HCT116 (cell line): ENCODE measurements around the gene WNT7B. TPM values are rescaled to one million over a fixed set of nuclear protein-coding genes. Genes with fewer than 3 reads are reported as not detected.

ENCODE experiments used
- ATAC-seq: fragments of 200-7000 bp; cut with Tn5 transposase; 2 replicates; pipeline ENCODE4 v1.9.1; 2020; ENCODE audit warnings: mild to moderate bottlenecking, moderate library complexity
- BruUV-seq: library from RNA; stranded (reverse); fragments of 400-500 nt; replicated peaks from 2 replicates; lab custom pipeline; 2021; lab: Mats Ljungman, UMichigan
- CTCF ChIA-PET: fragments of 300-600 bp; sonication (Branson Sonifier 250); formaldehyde crosslinking; loops from one replicate; lab custom pipeline; 2021; ENCODE audit warnings: antibody characterized with exemption; lab: Charles Lee
- POLR2A ChIA-PET: fragments of 300-600, 350-600 bp; sonication (Branson Sonifier 250); formaldehyde crosslinking; loops from one replicate; lab custom pipeline; 2021; ENCODE audit warnings: antibody characterized with exemption; lab: Charles Lee
- RAD21 ChIA-PET, 2 experiments: fragments of 300-600 bp; sonication (Branson Sonifier 250); formaldehyde crosslinking; loops; one replicate each; lab custom pipeline; 2023; ENCODE audit warnings: low total read pairs in 2 of 2; ENCODE audit not compliant: uncharacterized antibody in 2 of 2, unreplicated experiment in 2 of 2, low non-redundant PET in 1 of 2; lab: Charles Lee
- DNase-seq: peaks from one replicate; pipeline ENCODE4 v3.0.0-alpha.2; 2010; ENCODE audit warnings: low read depth, low spot score
- H2AFZ ChIP-seq: fragments of 200-600 bp; shearing (Covaris generic), sonication (generic); 2 replicates; pipeline ENCODE4 v1.6.1; 2017; ENCODE audit warnings: low read depth, mixed run types, mixed read lengths, antibody characterized with exemption, low read length; ENCODE audit not compliant: poor library complexity, severe bottlenecking
- H3K27ac ChIP-seq: 2 replicates; pipeline ENCODE4 v1.5.1; 2012; ENCODE audit warnings: low read depth, low read length
- H3K27me3 ChIP-seq: fragments of 200-600 bp; sonication (generic); 2 replicates; pipeline ENCODE4 v1.6.1; 2016; ENCODE audit warnings: mixed run types, low read length, mixed read lengths; ENCODE audit not compliant: insufficient read depth
- H3K36me3 ChIP-seq, 2 experiments: fragments of 200-500 bp in 1 of 2; fragments of 200-600 bp in 1 of 2; sonication (Bioruptor generic) in 1 of 2; sonication (generic) in 1 of 2; 2 replicates each; pipeline versions ENCODE4 v1.5.1 to v1.6.1; 2014 to 2016; ENCODE audit warnings: low read length in 2 of 2, inconsistent platforms in 1 of 2, mixed read lengths in 1 of 2, mixed run types in 1 of 2; ENCODE audit not compliant: insufficient read depth in 2 of 2, control insufficient read depth in 1 of 2
- H3K4me1 ChIP-seq, 2 experiments: fragments of 200-600 bp in 1 of 2; sonication (generic) in 1 of 2; 2 replicates each; pipeline versions ENCODE4 v1.5.1 to v1.6.1; 2012 to 2017; ENCODE audit warnings: low read length in 2 of 2, inconsistent platforms in 1 of 2, mild to moderate bottlenecking in 1 of 2, mixed read lengths in 1 of 2, mixed run types in 1 of 2, moderate library complexity in 1 of 2; ENCODE audit not compliant: insufficient read depth in 2 of 2, control insufficient read depth in 1 of 2
- H3K4me2 ChIP-seq: fragments of 200-600 bp; sonication (generic); 2 replicates; pipeline ENCODE4 v1.6.1; 2017; ENCODE audit warnings: mixed run types, low read length, mixed read lengths
- H3K4me3 ChIP-seq, 2 experiments: fragments of 200-600 bp in 1 of 2; sonication (generic) in 1 of 2; replicated peaks in 1 of 2; 2 replicates each; pipeline ENCODE4 v1.5.1; 2011 to 2016; ENCODE audit warnings: low read length in 2 of 2, control low read depth in 1 of 2, low read depth in 1 of 2, mild to moderate bottlenecking in 1 of 2, mixed read lengths in 1 of 2, mixed run types in 1 of 2
- H3K79me2 ChIP-seq: fragments of 200-600 bp; sonication (generic); 2 replicates; pipeline ENCODE4 v1.6.1; 2017; ENCODE audit warnings: mild to moderate bottlenecking, mixed run types, low read length, moderate library complexity, mixed read lengths; ENCODE audit not compliant: insufficient read depth
- H3K9ac ChIP-seq: fragments of 200-600 bp; sonication (generic); 2 replicates; pipeline ENCODE4 v1.6.1; 2016; ENCODE audit warnings: low read length, mixed read lengths
- H3K9me2 ChIP-seq: fragments of 200-600 bp; sonication (generic), shearing (Covaris generic); 2 replicates; pipeline ENCODE4 v1.6.1; 2017; ENCODE audit warnings: mixed run types, mild to moderate bottlenecking, moderate library complexity; ENCODE audit not compliant: insufficient read depth
- H3K9me3 ChIP-seq, 2 experiments: fragments of 200-500 bp in 1 of 2; fragments of 200-600 bp in 1 of 2; sonication (Bioruptor generic) in 1 of 2; sonication (generic) in 1 of 2; 2 replicates each; pipeline ENCODE4 v1.6.1; 2014 to 2017; ENCODE audit warnings: low read length in 2 of 2, mixed read lengths in 2 of 2, inconsistent platforms in 1 of 2, low read depth in 1 of 2, mild to moderate bottlenecking in 1 of 2, mixed run types in 1 of 2, moderate library complexity in 1 of 2; ENCODE audit not compliant: control insufficient read depth in 1 of 2, insufficient read depth in 1 of 2
- H4K20me1 ChIP-seq: fragments of 200-600 bp; sonication (generic), shearing (Covaris generic); 2 replicates; pipeline ENCODE4 v1.6.1; 2017; ENCODE audit warnings: mixed run types, mild to moderate bottlenecking, moderate library complexity; ENCODE audit not compliant: insufficient read depth
- ATF3 ChIP-seq: IDR thresholded peaks from 2 replicates; pipeline ENCODE4 v1.6.1; 2012
- CEBPB ChIP-seq: IDR thresholded peaks from 2 replicates; pipeline ENCODE4 v1.6.1; 2012; ENCODE audit warnings: low read depth
- CTCF ChIP-seq, 3 experiments: fragments of 200-600 bp in 1 of 3; sonication (generic) in 1 of 3; IDR thresholded peaks in 2 of 3; conservative IDR thresholded peaks in 1 of 3; 2 replicates each; pipeline ENCODE4 v1.5.1; 2012 to 2017; ENCODE audit warnings: low read depth in 2 of 3, low read length in 2 of 3, antibody characterized with exemption in 1 of 3, borderline replicate concordance in 1 of 3, control low read depth in 1 of 3, mild to moderate bottlenecking in 1 of 3, mixed read lengths in 1 of 3, mixed run types in 1 of 3, moderate library complexity in 1 of 3; ENCODE audit not compliant: insufficient read depth in 1 of 3
- EGR1 ChIP-seq: IDR thresholded peaks from 2 replicates; pipeline ENCODE4 v1.6.1; 2012; ENCODE audit warnings: low read depth
- ELF1 ChIP-seq: IDR thresholded peaks from 2 replicates; pipeline ENCODE4 v1.6.1; 2012; ENCODE audit warnings: low read depth, borderline replicate concordance
- FOSL1 ChIP-seq: IDR thresholded peaks from 2 replicates; pipeline ENCODE4 v1.6.1; 2012; ENCODE audit warnings: low read depth
- POLR2A ChIP-seq: IDR thresholded peaks from 2 replicates; pipeline ENCODE4 v1.7.0; 2011; ENCODE audit warnings: borderline replicate concordance; ENCODE audit not compliant: insufficient read depth, insufficient read length; ENCODE audit errors: extremely low read depth
- POLR2AphosphoS5 ChIP-seq: IDR thresholded peaks from 2 replicates; pipeline ENCODE4 v1.6.1; 2011; ENCODE audit warnings: mild to moderate bottlenecking, low read depth, low read length, moderate library complexity
- REST ChIP-seq: IDR thresholded peaks from 2 replicates; pipeline ENCODE4 v1.6.1; 2012; ENCODE audit warnings: low read depth
- SIN3A ChIP-seq: IDR thresholded peaks from 2 replicates; pipeline ENCODE4 v1.6.1; 2012; ENCODE audit warnings: low read depth
- SP1 ChIP-seq: IDR thresholded peaks from 2 replicates; pipeline ENCODE4 v1.6.1; 2012; ENCODE audit warnings: low read depth
- TCF7L2 ChIP-seq: IDR thresholded peaks from 2 replicates; pipeline ENCODE4 v1.7.0; 2011; ENCODE audit warnings: borderline replicate concordance, inconsistent platforms; ENCODE audit not compliant: insufficient read depth, insufficient read length; ENCODE audit errors: extremely low read depth
- YY1 ChIP-seq: IDR thresholded peaks from 2 replicates; pipeline ENCODE4 v1.6.1; 2011; ENCODE audit warnings: low read length, low read depth, moderate library complexity, mild to moderate bottlenecking; ENCODE audit not compliant: insufficient replicate concordance; ENCODE audit errors: extremely low read depth
- ZBTB33 ChIP-seq: IDR thresholded peaks from 2 replicates; pipeline ENCODE4 v1.6.1; 2011; ENCODE audit warnings: mild to moderate bottlenecking, low read length, moderate library complexity; ENCODE audit not compliant: insufficient replicate concordance; ENCODE audit errors: extremely low read depth
- ZNF274 ChIP-seq: fragments of 200-500 bp; sonication (Bioruptor generic); IDR thresholded peaks from 2 replicates; pipeline ENCODE4 v1.6.1; 2014; ENCODE audit warnings: mild to moderate bottlenecking, low read depth, low read length, inconsistent platforms
- intact Hi-C: fragments of 100-400 bp; cut with micrococcal nuclease; formaldehyde crosslinking; loops from 2 replicates; pipeline ENCODE4 v1.10.0; 2022
- total RNA-seq: library from RNA; stranded (reverse); gene quantifications from one replicate; pipeline ENCODE4 v1.2.1, GENCODE V29; 2021; ENCODE audit not compliant: unreplicated experiment

Gene WNT7B
- total RNA-seq, 1 experiment from 2014 or later = 10.5 TPM

- TF ChIP-seq ZBTB33 (no peak), ELF1 (no peak), ZNF274 (no peak), YY1 (no peak), POLR2AphosphoS5 (no peak), SIN3A (no peak), TCF7L2 (no peak), REST (no peak)
These were observed 44.9 kb downstream of the WNT7B start (continued) for GRCh38 chr22:45932071-45932470.

GRCh38 chr22:45931042-45931441 lies 45.9 kb downstream of the WNT7B start:
- intact Hi-C loops = no loop called here
- Histone ChIP-seq H3K9me3 (no peaks in the 10 kb centered on the region), H3K9me2 (no peaks in the 10 kb centered on the region), H3K4me2 (no peak overlapping the region), H3K4me1 (peaks cover 17 to 33% of the 10 kb centered on the region in 2 experiments), H2AFZ (no peak overlapping the region), H3K9ac (no peak overlapping the region), H3K27me3 (peaks cover 15% of the 10 kb centered on the region), H3K4me3 (no peak overlapping the region), H3K79me2 (no peaks in the 10 kb centered on the region), H4K20me1 (no peaks in the 10 kb centered on the region), H3K36me3 (no peaks in the 10 kb centered on the region), H3K27ac (no peak overlapping the region)
- no TSS peak for BruUV-seq
- RAD21 ChIA-PET = no interaction called here
- DNase-seq (no peak), ATAC-seq (no peak)
- POLR2A ChIA-PET = no interaction called here
- CTCF ChIA-PET = no interaction called here
- no peak for TF ChIP-seq EGR1
- TF ChIP-seq TCF7L2 = no peak
- TF ChIP-seq ZBTB33 = no peak
- no peak for TF ChIP-seq FOSL1
- TF ChIP-seq YY1 = no peak
- TF ChIP-seq ATF3 = no peak
- TF ChIP-seq POLR2A = no peak
- no peak for TF ChIP-seq SP1
- TF ChIP-seq CTCF (IDR thresholded peaks at IDR 0.05 in 2 of 3, conservative IDR thresholded peaks at IDR 0.05 in 1 of 3; ENCODE audit: borderline replicate concordance in 1 of 3, insufficient read depth in 1 of 3, low read depth in 2 of 3, low read length in 2 of 3) = no peak
- TF ChIP-seq ELF1 = no peak
- no peak for TF ChIP-seq CEBPB
